DND-41 (cell line): Measurements from ENCODE around the gene MALL.

Experiments used
- ATAC-seq: fragments of 200-7000 bp; cut with Tn5 transposase; 3 replicates; pipeline ENCODE4 v1.9.1; 2021; ENCODE audit warnings: low read depth; ENCODE audit not compliant: insufficient read depth
- DNase-seq: peaks from one replicate; pipeline ENCODE4 v3.0.0-alpha.2; 2020
- H2AFZ ChIP-seq: 2 replicates; pipeline ENCODE4 v1.6.0; 2012; ENCODE audit warnings: low read depth, low read length
- H3K27ac ChIP-seq: 2 replicates; pipeline ENCODE4 v1.5.1; 2012; ENCODE audit warnings: low read length, inconsistent platforms
- H3K27me3 ChIP-seq: fragments of 200-600 bp; sonication (generic); 2 replicates; pipeline ENCODE4 v1.6.0; 2012; ENCODE audit warnings: low read length, mild to moderate bottlenecking, inconsistent platforms; ENCODE audit not compliant: insufficient read depth, poor library complexity
- H3K36me3 ChIP-seq: 2 replicates; pipeline ENCODE4 v1.5.1; 2012; ENCODE audit warnings: low read length, inconsistent platforms; ENCODE audit not compliant: insufficient read depth
- H3K4me1 ChIP-seq: 2 replicates; pipeline ENCODE4 v1.5.1; 2012; ENCODE audit warnings: mild to moderate bottlenecking, low read length; ENCODE audit not compliant: insufficient read depth
- H3K4me2 ChIP-seq: 2 replicates; pipeline ENCODE4 v1.6.0; 2012; ENCODE audit warnings: mild to moderate bottlenecking, moderate library complexity, low read length, inconsistent platforms; ENCODE audit not compliant: insufficient read depth
- H3K4me3 ChIP-seq, 2 experiments: fragments of 200-600 bp in 1 of 2; shearing (Covaris generic) in 1 of 2; 2 replicates each; pipeline ENCODE4 v1.5.1; 2012 to 2016; ENCODE audit warnings: inconsistent platforms in 2 of 2, low read length in 2 of 2, mild to moderate bottlenecking in 2 of 2, low read depth in 1 of 2, moderate library complexity in 1 of 2
- H3K79me2 ChIP-seq: 2 replicates; pipeline ENCODE4 v1.6.0; 2012; ENCODE audit warnings: low read length, inconsistent platforms; ENCODE audit not compliant: insufficient read depth
- H3K9ac ChIP-seq: 2 replicates; pipeline ENCODE4 v1.6.0; 2012; ENCODE audit warnings: low read depth, mild to moderate bottlenecking, inconsistent platforms, low read length, moderate library complexity
- H3K9me3 ChIP-seq: 2 replicates; pipeline ENCODE4 v1.5.1; 2012; ENCODE audit warnings: low read length, moderate library complexity, mild to moderate bottlenecking, inconsistent platforms; ENCODE audit not compliant: insufficient read depth, severe bottlenecking
- H4K20me1 ChIP-seq: 2 replicates; pipeline ENCODE4 v1.6.0; 2012; ENCODE audit warnings: low read length; ENCODE audit not compliant: insufficient read depth
- EZH2 ChIP-seq: IDR thresholded peaks from 3 replicates; pipeline ENCODE4 v1.6.1; 2012; ENCODE audit warnings: borderline replicate concordance, low read depth, mild to moderate bottlenecking, moderate library complexity, low read length, inconsistent platforms; ENCODE audit not compliant: severe bottlenecking
- TF ChIP-seq, protein P1 (sequence below): IDR thresholded peaks from 2 replicates; pipeline ENCODE4 v1.5.1; 2012; ENCODE audit warnings: borderline replicate concordance, low read length, moderate library complexity, mild to moderate bottlenecking; ENCODE audit not compliant: poor library complexity, severe bottlenecking; ENCODE audit errors: extremely low read depth

Gene MALL

GRCh38 chr2:110153416-110153815 lies 37.8 kb upstream of the MALL start:
- no peak overlapping the region for H3K27ac ChIP-seq
- TF ChIP-seq EZH2: no peak

DNA sequence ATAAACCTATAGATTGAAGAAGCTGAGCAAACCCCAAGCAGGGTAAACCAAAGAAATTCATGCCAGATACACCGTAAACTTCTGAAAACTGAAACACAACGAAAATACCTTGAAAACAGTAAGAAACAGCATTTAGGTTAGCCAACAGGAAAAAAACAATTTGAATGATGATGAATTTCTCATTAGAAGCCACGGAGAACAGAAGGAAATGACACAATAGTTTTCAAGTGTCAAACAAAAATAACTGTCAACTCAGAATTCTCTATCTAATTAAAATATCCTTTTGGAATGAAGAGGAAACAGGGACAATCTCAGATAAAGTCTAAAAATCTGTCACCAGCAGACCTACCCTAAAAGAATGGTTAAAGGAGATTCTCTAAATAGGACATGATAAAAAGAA lies 37.3 kb upstream of the MALL start:
- DNase-seq: no peak
- no peaks in the 10 kb centered on the region for H3K4me1 ChIP-seq
- H3K4me3 ChIP-seq: no peak overlapping the region
- no peaks in the 10 kb centered on the region for H4K20me1 ChIP-seq
- no peak overlapping the region for H3K4me2 ChIP-seq
- H3K36me3 ChIP-seq: no peaks in the 10 kb centered on the region
- H3K79me2 ChIP-seq: no peaks in the 10 kb centered on the region
- no peak overlapping the region for H2AFZ ChIP-seq
- no peaks in the 10 kb centered on the region for H3K27me3 ChIP-seq
- no peak for TF ChIP-seq EZH2
- TF ChIP-seq, protein P1, sequence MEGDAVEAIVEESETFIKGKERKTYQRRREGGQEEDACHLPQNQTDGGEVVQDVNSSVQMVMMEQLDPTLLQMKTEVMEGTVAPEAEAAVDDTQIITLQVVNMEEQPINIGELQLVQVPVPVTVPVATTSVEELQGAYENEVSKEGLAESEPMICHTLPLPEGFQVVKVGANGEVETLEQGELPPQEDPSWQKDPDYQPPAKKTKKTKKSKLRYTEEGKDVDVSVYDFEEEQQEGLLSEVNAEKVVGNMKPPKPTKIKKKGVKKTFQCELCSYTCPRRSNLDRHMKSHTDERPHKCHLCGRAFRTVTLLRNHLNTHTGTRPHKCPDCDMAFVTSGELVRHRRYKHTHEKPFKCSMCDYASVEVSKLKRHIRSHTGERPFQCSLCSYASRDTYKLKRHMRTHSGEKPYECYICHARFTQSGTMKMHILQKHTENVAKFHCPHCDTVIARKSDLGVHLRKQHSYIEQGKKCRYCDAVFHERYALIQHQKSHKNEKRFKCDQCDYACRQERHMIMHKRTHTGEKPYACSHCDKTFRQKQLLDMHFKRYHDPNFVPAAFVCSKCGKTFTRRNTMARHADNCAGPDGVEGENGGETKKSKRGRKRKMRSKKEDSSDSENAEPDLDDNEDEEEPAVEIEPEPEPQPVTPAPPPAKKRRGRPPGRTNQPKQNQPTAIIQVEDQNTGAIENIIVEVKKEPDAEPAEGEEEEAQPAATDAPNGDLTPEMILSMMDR: no peak
- H3K9me3 ChIP-seq: peaks cover 7% of the 10 kb centered on the region
- no peak overlapping the region for H3K9ac ChIP-seq
- no peak overlapping the region for H3K27ac ChIP-seq
- ATAC-seq: no peak

More at GRCh38 chr2:110153416-110153815, 37.8 kb upstream of the MALL start:
- no peak for ATAC-seq
- no peak for DNase-seq
- Histone ChIP-seq H3K4me2 (no peak overlapping the region), H4K20me1 (no peaks in the 10 kb centered on the region), H3K79me2 (no peaks in the 10 kb centered on the region), H3K4me3 (no peak overlapping the region), H3K36me3 (no peaks in the 10 kb centered on the region), H3K9me3 (peaks cover 7% of the 10 kb centered on the region), H3K9ac (no peak overlapping the region), H3K4me1 (no peaks in the 10 kb centered on the region), H3K27me3 (no peaks in the 10 kb centered on the region), H2AFZ (no peak overlapping the region)

DNA sequence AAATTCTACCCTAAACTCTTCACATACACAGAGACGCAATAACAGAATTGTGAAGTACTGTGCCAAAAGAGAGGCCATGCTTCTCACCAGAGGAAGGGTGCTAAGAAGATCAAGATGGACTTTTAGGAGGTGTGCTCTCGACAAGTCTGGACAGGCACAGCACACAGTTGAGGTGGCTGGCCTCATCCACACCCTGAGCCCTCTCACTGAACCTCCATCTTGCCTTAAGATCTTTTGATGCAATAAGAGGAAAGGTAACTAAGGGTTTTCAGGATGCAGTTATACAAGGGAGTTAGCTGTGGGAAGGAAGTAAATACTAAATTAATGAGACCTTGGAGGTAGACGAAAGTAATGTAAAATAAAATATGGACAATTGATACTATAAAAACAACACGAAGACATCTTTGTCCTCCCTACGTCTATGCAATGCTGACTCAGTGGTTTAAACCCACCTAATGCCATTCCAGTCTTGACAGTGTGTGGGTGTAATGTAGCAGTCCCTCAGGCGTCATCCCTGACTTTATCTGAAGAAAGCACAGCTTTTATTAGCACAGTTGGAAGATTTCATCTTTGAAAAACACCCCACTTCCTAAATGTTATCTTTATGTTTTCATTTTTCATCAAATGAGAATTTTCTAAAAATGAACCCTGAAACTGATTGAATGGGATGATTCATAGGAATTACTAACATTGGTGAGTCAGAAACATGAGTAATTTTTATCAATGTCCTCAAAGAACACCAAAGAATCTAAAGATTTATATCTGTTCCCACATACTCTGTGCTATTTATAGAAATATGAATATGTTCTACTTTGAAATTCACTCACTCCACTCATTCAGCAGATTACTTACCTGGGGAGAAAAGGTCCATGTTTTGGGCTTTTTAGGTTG lies 34.0 kb upstream of the MALL start:
- Histone ChIP-seq H3K79me2 (no peaks in the 10 kb centered on the region), H3K36me3 (no peaks in the 10 kb centered on the region), H2AFZ (no peak overlapping the region), H3K4me1 (no peaks in the 10 kb centered on the region), H3K4me2 (no peak overlapping the region), H4K20me1 (no peaks in the 10 kb centered on the region), H3K27ac (no peak overlapping the region), H3K9me3 (peaks cover under 1% of the 10 kb centered on the region), H3K9ac (no peak overlapping the region), H3K4me3 (no peak overlapping the region), H3K27me3 (no peaks in the 10 kb centered on the region)
- DNase-seq (no peak), ATAC-seq (no peak)
- TF ChIP-seq, protein P1: no peak
- no peak for TF ChIP-seq EZH2

DNA sequence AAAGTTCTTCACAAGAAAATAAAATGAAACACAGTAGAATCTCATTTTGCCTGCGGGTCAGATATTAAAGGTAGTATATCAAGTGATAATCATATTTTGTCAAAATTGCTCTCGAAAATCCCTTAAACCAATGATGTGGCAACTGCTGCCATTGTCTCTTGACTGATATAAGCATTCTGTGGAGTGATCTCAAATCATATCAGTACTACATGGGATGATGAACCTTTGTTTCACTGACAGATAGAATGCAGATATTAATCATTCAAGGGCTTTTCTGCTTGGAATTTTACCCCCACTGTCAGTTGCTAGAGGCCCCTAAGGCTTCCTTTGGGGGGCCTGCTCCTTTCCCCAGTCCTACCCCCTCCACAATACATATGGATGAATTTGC lies 31.3 kb upstream of the MALL start:
- Histone ChIP-seq H3K27ac (no peak overlapping the region), H3K4me2 (no peak overlapping the region), H3K9me3 (no peaks in the 10 kb centered on the region), H3K27me3 (no peaks in the 10 kb centered on the region), H3K4me3 (no peak overlapping the region), H3K4me1 (no peaks in the 10 kb centered on the region), H4K20me1 (no peaks in the 10 kb centered on the region), H2AFZ (no peak overlapping the region), H3K36me3 (no peaks in the 10 kb centered on the region), H3K9ac (no peak overlapping the region), H3K79me2 (no peaks in the 10 kb centered on the region)
- DNase-seq (no peak), ATAC-seq (no peak)
- no peak for TF ChIP-seq EZH2
- TF ChIP-seq, protein P1: no peak
